ENCODE measurements around the gene PHAX. TPM values are rescaled to one million over a fixed set of nuclear protein-coding genes. Genes with fewer than 3 reads are reported as not detected.

The PHAX gene
- total and polyA plus RNA-seq, 9 donors: 24.1 to 63.7 (median 33.5) TPM

DNA sequence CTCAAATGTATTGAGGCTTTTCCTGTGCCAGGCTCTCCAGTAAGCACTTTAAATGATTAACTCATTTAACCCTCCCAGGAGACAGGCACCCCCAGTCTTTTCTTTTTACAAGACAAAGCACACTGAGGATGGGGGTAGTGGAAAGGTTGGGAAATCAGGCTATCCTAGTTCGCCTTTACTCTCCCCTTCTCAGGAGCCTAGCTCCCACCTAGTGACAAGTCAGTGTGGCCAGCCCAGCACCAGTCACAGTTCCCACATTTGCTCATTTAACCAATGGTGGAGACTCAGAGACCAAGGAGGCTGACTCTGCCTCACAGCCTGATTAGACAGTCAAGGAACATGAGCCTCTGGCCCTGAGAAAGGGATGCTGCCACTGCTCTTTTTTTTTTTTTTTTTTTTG, 9.2 kb upstream of the PHAX start:
- Histone ChIP-seq H3K4me3 (no peak overlapping the region), H3K36me3 (no peaks in the 10 kb centered on the region), H3K27ac (no peak overlapping the region), H3K9me3 (no peaks in the 10 kb centered on the region), H3K4me1 (ENCODE audit: insufficient read depth) (peaks cover 11% of the 10 kb centered on the region), H3K27me3 (no peaks in the 10 kb centered on the region)
- intact Hi-C loops (cut with DNase I): loop anchor here in 3 of 4 donors (5.0 to 10.0 kb wide), 3 partner anchors 47 to 247 kb away; no protein-coding TSS in a partner anchor
- TF ChIP-seq CTCF (IDR thresholded peaks at IDR 0.05) (no peak), POLR2A (IDR thresholded peaks at IDR 0.05) (no peak), EP300 (IDR thresholded peaks at IDR 0.05) (no peak)
- DNase-seq: no peak
- 96 to 97% (median 96%) methylated on average over 1 of the region's 1 CpG for WGBS, 3 donors

DNA sequence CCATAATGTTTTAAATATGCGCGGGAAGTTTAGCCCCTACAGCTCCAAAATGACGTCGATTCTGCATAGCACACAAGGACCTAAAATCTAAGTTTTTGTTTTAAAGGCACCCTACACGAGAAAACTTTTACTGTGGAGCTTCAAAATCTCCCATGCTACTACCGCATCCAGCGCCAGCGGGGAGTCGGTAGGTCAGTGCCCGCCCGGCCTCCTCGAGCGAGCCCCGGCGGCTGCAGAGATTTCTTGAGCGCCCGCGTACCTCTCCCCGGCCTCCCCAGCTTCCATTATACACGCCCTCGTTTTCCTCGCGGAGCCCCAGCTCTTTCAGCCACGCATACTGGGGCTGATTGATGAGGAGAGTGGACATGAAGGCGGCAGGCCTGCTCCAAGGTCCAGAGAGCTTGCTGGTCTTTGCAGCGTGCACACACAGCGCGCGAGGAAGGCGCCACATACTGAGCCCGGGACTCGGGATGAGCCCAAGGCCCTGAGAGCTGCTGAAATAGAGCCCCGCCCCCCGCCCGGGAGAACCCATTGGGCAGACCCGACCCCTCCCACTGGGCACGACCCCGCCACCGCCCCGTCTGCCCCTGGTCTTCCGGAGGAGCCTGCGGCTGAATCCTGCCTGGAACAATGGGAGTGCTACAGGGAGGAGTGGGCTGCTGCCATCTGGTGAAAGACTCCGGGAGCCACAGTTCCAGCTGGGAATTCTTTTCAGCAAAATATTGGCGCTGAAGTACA, 5.8 kb upstream of the PHAX start, which contains the start of gene ALDH7A1:
TSS of gene ALDH7A1 (minus strand) at position 472 of the 738 bp plus-strand sequence. CDS start at position 451, 21 bp downstream.
- H3K36me3 ChIP-seq: no peaks in the 10 kb centered on the region
- no peaks in the 10 kb centered on the region for H3K27me3 ChIP-seq
- peak within 1 kb of the TSS; percentile 48 for H3K4me3 ChIP-seq
- peak within 1 kb of the TSS; percentile 26 to 70 for H3K27ac ChIP-seq
- intact Hi-C loops (cut with DNase I): loop anchor here in 3 of 4 donors (5.0 to 10.0 kb wide), 4 partner anchors 50 to 250 kb away; no protein-coding TSS in a partner anchor
- peak; percentile 62 for TF ChIP-seq POLR2A (IDR thresholded peaks at IDR 0.05)
- TF ChIP-seq CTCF (IDR thresholded peaks at IDR 0.05): peak in 2 of 3 donors; percentile 30 to 53
- TF ChIP-seq EP300 (IDR thresholded peaks at IDR 0.05): no peak
- peaks cover 3% of the 10 kb centered on the region for H3K4me1 ChIP-seq (ENCODE audit: insufficient read depth)
- no peaks in the 10 kb centered on the region for H3K9me3 ChIP-seq
- peak; percentile 93 to 95 (median 94) for DNase-seq
- WGBS, 3 donors: 0 to 1% (median 1%) methylated on average over 39 to 44 of the region's 44 CpGs

DNA sequence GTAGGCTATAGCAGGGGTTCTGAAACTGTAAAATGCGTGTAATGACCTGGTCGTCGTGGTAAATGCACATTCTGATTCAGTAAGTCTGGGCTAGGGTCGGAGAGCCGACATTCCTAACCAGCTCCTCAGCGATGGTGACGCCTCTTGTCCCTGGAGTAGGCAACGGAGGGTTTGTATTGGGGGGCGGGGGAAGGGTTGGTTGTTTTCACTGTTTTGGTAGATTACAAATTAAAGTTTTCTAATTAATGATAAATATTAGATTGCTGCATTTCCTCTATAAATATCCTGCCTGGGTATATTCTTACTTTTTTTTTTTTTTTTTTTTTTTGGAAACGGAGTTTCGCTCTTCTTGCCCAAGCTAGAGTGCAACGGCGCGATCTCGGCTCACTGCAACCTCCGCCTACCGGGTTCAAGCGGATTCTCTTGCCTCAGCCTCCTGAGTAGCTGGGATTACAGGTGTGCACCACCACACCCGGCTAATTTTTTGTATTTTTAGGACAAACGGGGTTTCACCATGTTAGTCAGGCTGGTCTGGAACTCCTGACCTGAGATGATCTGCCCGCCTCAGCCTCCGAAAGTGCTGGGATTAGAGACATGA, 5.2 kb upstream of the PHAX start:
- H3K4me3 ChIP-seq: peak overlapping the region; percentile 48
- no peaks in the 10 kb centered on the region for H3K36me3 ChIP-seq
- WGBS, 3 donors: 55 to 61% (median 61%) methylated on average over 22 of the region's 22 CpGs
- H3K4me1 ChIP-seq (ENCODE audit: insufficient read depth): peaks cover 6% of the 10 kb centered on the region
- no peaks in the 10 kb centered on the region for H3K27me3 ChIP-seq
- TF ChIP-seq CTCF (IDR thresholded peaks at IDR 0.05) (no peak), EP300 (IDR thresholded peaks at IDR 0.05) (no peak), POLR2A (IDR thresholded peaks at IDR 0.05) (no peak)
- H3K27ac ChIP-seq: peak overlapping the region in 1 of 2 donors; percentile 70
- intact Hi-C loops (cut with DNase I): loop anchor here in 3 of 4 donors (5.0 to 10.0 kb wide), 3 partner anchors 51 to 251 kb away; no protein-coding TSS in a partner anchor
- H3K9me3 ChIP-seq: no peaks in the 10 kb centered on the region
- peak in 2 of 5 donors; percentile 26 to 32 for DNase-seq

GRCh38 chr5:126597156-126597555, 3.6 kb upstream of the PHAX start:
- DNase-seq: no peak
- no peaks in the 10 kb centered on the region for H3K36me3 ChIP-seq
- no peaks in the 10 kb centered on the region for H3K9me3 ChIP-seq
- H3K4me3 ChIP-seq: no peak overlapping the region
- peaks cover 10% of the 10 kb centered on the region for H3K4me1 ChIP-seq (ENCODE audit: insufficient read depth)
- intact Hi-C loops (cut with DNase I): loop anchor here in 3 of 4 donors (5.0 to 10.0 kb wide), 3 partner anchors 52 to 252 kb away; no protein-coding TSS in a partner anchor
- H3K27me3 ChIP-seq: no peaks in the 10 kb centered on the region
- 85 to 89% (median 87%) methylated on average over 4 of the region's 4 CpGs for whole genome bisulfite sequencing, 3 donors
- H3K27ac ChIP-seq: no peak overlapping the region
- TF ChIP-seq CTCF (IDR thresholded peaks at IDR 0.05): no peak
- no peak for TF ChIP-seq POLR2A (IDR thresholded peaks at IDR 0.05)
- no peak for TF ChIP-seq EP300 (IDR thresholded peaks at IDR 0.05)
